BE2C (cell line): ENCODE results near the gene MB21D2.
"Not testable (repeated sequence)": the region's sequence is repeated elsewhere in the genome, so short reads cannot be mapped to it uniquely, and the experiment has no call there.

Experiments
- DNase-seq: peaks from one replicate; pipeline ENCODE4 v3.0.0-alpha.2; 2020
- H3K27me3 ChIP-seq: fragments of 250-450 bp; sonication (Bioruptor Pico); 2 replicates; pipeline ENCODE4 v1.5.1; 2020; ENCODE audit warnings: mild to moderate bottlenecking
- H3K36me3 ChIP-seq: fragments of 250-450 bp; sonication (Bioruptor Pico); 2 replicates; pipeline ENCODE4 v1.5.1; 2020; ENCODE audit warnings: mild to moderate bottlenecking
- H3K4me1 ChIP-seq: fragments of 250-450 bp; sonication (Bioruptor Pico); 2 replicates; pipeline ENCODE4 v1.5.1; 2020
- H3K4me3 ChIP-seq: 2 replicates; pipeline ENCODE4 v1.5.1; 2011; ENCODE audit warnings: low read depth, low read length
- H3K9me3 ChIP-seq: fragments of 250-450 bp; sonication (Bioruptor Pico); 2 replicates; pipeline ENCODE4 v1.5.1; 2020
- CTCF ChIP-seq: IDR thresholded peaks from 2 replicates; pipeline ENCODE4 v1.5.1; 2012; ENCODE audit warnings: mild to moderate bottlenecking, low read depth, low read length

MB21D2 gene

GRCh38 chr3:192802957-192803899 is 114.4 kb downstream of the MB21D2 start:
- Histone ChIP-seq H3K9me3 (no peaks in the 10 kb centered on the region), H3K27me3 (peaks cover 4% of the 10 kb centered on the region), H3K4me3 (no peak overlapping the region), H3K4me1 (no peaks in the 10 kb centered on the region), H3K36me3 (no peaks in the 10 kb centered on the region)
- peak; percentile 64 for TF ChIP-seq CTCF
- no peak for DNase-seq

GRCh38 chr3:192801985-192802384 is 115.7 kb downstream of the MB21D2 start:
- no peaks in the 10 kb centered on the region for H3K36me3 ChIP-seq
- no peaks in the 10 kb centered on the region for H3K4me1 ChIP-seq
- H3K9me3 ChIP-seq: no peaks in the 10 kb centered on the region
- no peak overlapping the region for H3K4me3 ChIP-seq
- DNase-seq: no peak
- H3K27me3 ChIP-seq: peaks cover 4% of the 10 kb centered on the region
- TF ChIP-seq CTCF: no peak

- no peaks in the 10 kb centered on the region for H3K9me3 ChIP-seq
- no peaks in the 10 kb centered on the region for H3K36me3 ChIP-seq
- no peak for TF ChIP-seq CTCF
- peaks cover 4% of the 10 kb centered on the region; the same call in 1 of the 2 replicates for H3K27me3 ChIP-seq
- no peaks in the 10 kb centered on the region for H3K4me1 ChIP-seq
- DNase-seq: no peak
- H3K4me3 ChIP-seq: no peak overlapping the region
These were observed 117.9 kb downstream of the MB21D2 start for GRCh38 chr3:192799721-192800120.

GRCh38 chr3:192795021-192795420 is 122.6 kb downstream of the MB21D2 start:
- no peak for TF ChIP-seq CTCF
- Histone ChIP-seq H3K4me1 (no peaks in the 10 kb centered on the region), H3K4me3 (no peak overlapping the region), H3K9me3 (no peaks in the 10 kb centered on the region), H3K36me3 (no peaks in the 10 kb centered on the region), H3K27me3 (no peaks in the 10 kb centered on the region)
- no peak for DNase-seq

GRCh38 chr3:192794216-192794615 is 123.4 kb downstream of the MB21D2 start:
- no peak for TF ChIP-seq CTCF
- DNase-seq: no peak
- Histone ChIP-seq H3K9me3 (no peaks in the 10 kb centered on the region), H3K36me3 (no peaks in the 10 kb centered on the region), H3K4me3 (no peak overlapping the region), H3K4me1 (no peaks in the 10 kb centered on the region), H3K27me3 (no peaks in the 10 kb centered on the region)

GRCh38 chr3:192788816-192789515 is 128.7 kb downstream of the MB21D2 start:
- H3K9me3 ChIP-seq, H3K4me1 ChIP-seq, H3K36me3 ChIP-seq, H3K4me3 ChIP-seq, H3K27me3 ChIP-seq: not testable (repeated sequence)
- DNase-seq: peak; percentile 14
